Kidney epithelial cell (primary cell): Measurements from ENCODE around the gene RMND5B. TPM values are rescaled to one million over a fixed set of nuclear protein-coding genes. Genes with fewer than 3 reads are reported as not detected.

Experiments
- DNase-seq: peaks from one replicate; pipeline ENCODE4 v3.0.0-alpha.2; 2010; ENCODE audit warnings: low read depth
- H3K27me3 ChIP-seq: 2 replicates; pipeline ENCODE4 v1.6.0; 2011; ENCODE audit warnings: low read length; ENCODE audit not compliant: control insufficient read depth, insufficient read depth
- H3K36me3 ChIP-seq: 2 replicates; pipeline ENCODE4 v1.5.1; 2011; ENCODE audit warnings: low read length; ENCODE audit not compliant: control insufficient read depth, insufficient read depth
- H3K4me3 ChIP-seq: 2 replicates; pipeline ENCODE4 v1.5.1; 2011; ENCODE audit warnings: low read depth, mild to moderate bottlenecking, control low read depth, low read length
- total RNA-seq: library from RNA; depleted of rRNA; stranded (reverse); fragments of >200 nt; gene quantifications from 2 replicates; pipeline ENCODE4 v1.2.3, GENCODE V29; 2015
- TF ChIP-seq, protein P1 (sequence below): IDR thresholded peaks from 2 replicates; pipeline ENCODE4 v1.5.1; 2011; ENCODE audit warnings: mild to moderate bottlenecking, moderate library complexity, low read length, control low read depth, inconsistent platforms; ENCODE audit not compliant: insufficient read depth, poor library complexity, severe bottlenecking

The RMND5B gene
- total RNA-seq, 1 donor from 2014 or later: 26.3 TPM

DNA sequence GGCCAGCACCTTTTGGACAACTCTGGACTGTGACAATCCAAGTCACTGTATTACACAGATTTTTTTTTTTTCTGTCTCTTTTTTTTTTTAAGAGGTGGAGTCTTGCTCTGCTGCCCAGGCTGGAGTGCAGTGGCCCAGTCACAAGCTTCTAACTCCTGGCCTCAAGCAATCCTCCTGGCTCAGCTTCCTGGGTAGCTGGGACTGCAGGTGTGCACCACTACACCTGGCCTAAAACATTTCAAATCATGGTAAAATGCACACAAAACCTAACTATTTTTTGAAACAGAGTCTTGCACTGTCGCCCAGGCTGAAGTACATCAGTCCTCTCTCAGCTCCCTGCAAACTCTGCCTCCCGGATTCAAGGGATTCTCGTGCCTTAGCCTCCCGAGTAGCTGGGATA is 24.7 kb upstream of the RMND5B start:
- peaks cover 6% of the 10 kb centered on the region for H3K27me3 ChIP-seq
- DNase-seq: no peak
- TF ChIP-seq, protein P1, sequence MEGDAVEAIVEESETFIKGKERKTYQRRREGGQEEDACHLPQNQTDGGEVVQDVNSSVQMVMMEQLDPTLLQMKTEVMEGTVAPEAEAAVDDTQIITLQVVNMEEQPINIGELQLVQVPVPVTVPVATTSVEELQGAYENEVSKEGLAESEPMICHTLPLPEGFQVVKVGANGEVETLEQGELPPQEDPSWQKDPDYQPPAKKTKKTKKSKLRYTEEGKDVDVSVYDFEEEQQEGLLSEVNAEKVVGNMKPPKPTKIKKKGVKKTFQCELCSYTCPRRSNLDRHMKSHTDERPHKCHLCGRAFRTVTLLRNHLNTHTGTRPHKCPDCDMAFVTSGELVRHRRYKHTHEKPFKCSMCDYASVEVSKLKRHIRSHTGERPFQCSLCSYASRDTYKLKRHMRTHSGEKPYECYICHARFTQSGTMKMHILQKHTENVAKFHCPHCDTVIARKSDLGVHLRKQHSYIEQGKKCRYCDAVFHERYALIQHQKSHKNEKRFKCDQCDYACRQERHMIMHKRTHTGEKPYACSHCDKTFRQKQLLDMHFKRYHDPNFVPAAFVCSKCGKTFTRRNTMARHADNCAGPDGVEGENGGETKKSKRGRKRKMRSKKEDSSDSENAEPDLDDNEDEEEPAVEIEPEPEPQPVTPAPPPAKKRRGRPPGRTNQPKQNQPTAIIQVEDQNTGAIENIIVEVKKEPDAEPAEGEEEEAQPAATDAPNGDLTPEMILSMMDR: no peak
- H3K4me3 ChIP-seq: no peak overlapping the region
- no peaks in the 10 kb centered on the region for H3K36me3 ChIP-seq

DNA sequence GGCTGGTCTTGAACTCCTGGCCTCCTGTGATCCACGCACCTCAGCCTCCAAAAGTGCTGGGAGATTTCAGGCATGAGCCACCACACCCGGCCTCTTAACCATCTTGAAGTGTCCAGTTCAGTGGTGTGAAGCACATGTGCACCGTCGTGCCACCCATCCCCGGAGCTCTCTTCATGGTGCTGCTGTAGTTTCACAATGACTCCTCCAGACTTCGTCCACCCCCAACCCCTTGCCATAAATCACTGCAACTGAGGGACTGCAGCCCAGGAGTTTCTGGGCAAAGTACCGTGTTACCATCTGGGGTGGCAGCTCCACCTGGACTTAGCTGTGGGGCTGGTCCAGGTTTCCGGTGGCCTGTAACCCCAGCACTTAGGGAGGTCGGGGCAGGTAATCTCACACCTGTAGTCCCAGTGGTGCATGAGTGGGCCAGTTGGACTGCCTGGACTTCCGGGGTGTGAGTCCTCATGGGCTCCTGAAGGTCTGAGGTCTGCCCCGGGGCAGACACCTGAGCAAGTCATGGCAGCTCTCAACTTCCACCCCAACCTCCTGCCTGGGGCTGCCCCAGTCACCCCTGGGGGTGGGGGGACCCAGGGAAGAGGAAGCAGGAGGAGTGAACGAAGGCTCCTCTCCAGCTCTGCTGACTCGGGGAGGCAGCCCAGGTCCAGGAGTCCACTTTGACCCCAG is 24.1 kb upstream of the RMND5B start:
- DNase-seq: no peak
- H3K4me3 ChIP-seq: no peak overlapping the region
- peaks cover 6% of the 10 kb centered on the region for H3K27me3 ChIP-seq
- TF ChIP-seq, protein P1: no peak
- no peaks in the 10 kb centered on the region for H3K36me3 ChIP-seq

DNA sequence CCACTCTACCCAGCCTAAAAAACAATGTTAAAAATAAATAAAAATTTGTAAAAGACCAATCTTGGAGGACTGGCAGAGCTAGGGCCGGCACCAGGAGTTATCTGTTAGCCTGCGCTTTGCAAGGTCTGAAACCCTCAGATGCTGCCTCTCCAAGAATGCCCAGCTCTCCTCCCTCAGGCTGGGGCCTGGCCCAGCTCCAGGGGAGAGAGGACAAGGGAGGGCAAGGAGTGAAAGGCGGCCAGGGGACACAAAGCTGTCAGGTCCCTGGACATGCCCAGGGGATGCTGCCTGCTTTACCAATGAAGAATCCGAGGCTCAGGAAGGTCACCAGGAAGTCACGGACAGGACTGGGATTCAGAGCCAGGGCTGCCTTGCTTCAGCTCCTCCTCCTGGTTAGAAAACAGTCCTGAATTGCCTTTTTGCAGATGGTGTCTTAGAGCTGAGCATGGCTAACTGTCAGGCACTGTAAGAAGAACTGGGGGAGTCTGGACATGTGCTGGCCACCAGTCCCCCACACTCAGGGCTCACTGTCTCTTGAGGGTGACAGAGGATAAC is 23.0 kb upstream of the RMND5B start:
- Histone ChIP-seq H3K27me3 (peaks cover 6% of the 10 kb centered on the region), H3K36me3 (no peaks in the 10 kb centered on the region), H3K4me3 (no peak overlapping the region)
- TF ChIP-seq, protein P1: no peak
- DNase-seq: no peak

DNA sequence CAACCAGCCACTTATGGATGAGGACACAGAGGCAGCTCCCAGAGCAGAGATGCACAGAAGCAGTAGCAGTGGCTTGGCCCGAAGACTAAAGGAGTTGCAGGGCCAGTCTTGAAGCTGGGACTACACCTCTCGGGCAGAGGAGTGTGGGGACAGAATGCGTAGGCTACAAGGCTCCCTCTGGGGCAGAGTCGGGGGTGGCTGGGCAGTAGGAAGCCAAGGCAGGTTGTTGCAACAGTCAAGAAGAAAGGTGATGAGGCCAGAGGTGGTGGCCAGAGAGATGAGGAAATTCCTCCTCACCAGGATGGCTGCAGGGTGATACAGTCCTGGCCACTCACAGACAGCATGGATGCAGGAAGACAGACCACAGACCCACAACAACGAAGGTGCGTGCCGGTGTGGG is 22.4 kb upstream of the RMND5B start:
- Histone ChIP-seq H3K36me3 (no peaks in the 10 kb centered on the region), H3K27me3 (peaks cover 9% of the 10 kb centered on the region), H3K4me3 (no peak overlapping the region)
- TF ChIP-seq, protein P1: no peak
- DNase-seq: no peak

DNA sequence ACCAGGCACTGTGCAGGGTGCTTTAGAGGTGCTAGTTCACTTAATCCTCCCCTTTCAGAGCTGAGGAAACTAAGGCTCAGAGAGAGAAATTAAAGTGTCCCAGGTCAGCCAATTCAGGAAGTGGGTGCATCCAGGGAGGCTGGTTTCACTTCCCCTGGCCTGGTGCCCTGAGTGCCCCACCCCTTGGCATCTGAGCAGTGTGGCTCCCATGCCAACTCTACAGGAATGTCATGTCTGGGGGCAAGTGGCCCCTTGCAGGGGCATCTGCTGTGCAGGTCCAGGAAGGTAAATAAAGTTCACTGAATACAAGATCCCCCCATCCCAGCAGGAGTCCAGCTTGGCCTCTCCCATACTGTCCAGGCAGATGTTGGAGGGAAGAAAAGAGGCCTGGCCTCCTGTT is 21.8 kb upstream of the RMND5B start:
- no peak for DNase-seq
- TF ChIP-seq, protein P1: no peak
- H3K4me3 ChIP-seq: no peak overlapping the region
- no peaks in the 10 kb centered on the region for H3K36me3 ChIP-seq
- H3K27me3 ChIP-seq: peaks cover 11% of the 10 kb centered on the region

DNA sequence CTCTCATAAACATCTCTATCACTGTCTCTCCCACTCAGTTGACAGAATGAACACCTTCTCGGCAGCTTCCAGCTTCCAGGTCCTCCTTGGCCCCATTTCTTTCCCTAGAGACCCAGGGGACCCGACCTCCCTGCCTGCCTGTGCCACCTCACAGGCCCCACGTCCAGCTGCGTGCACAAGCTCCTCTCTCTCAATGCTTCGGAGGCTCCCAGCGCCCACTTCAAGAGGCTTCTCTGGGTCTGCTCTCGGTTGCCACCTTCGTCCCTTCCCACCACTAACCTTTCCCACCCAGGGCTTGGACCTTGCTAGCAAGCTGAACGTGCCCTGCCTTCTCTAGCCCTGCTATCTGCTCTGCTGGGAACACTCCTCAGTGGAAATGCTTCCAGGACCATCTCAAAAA is 20.3 kb upstream of the RMND5B start:
- Histone ChIP-seq H3K27me3 (peaks cover 11% of the 10 kb centered on the region), H3K4me3 (no peak overlapping the region), H3K36me3 (no peaks in the 10 kb centered on the region)
- no peak for DNase-seq
- TF ChIP-seq, protein P1: no peak
